ENCODE measurements around the gene LAMA5.

Gene LAMA5

GRCh38 chr20:62336775-62337557, 30.1 kb downstream of the LAMA5 start:
- no peaks in the 10 kb centered on the region for H3K9me2 ChIP-seq (replicated peaks; ENCODE audit: insufficient read depth, low read length)
- TF ChIP-seq EZH2phosphoT487 (IDR thresholded peaks at IDR 0.05; ENCODE audit: low read length): no peak
- TF ChIP-seq, protein P1, sequence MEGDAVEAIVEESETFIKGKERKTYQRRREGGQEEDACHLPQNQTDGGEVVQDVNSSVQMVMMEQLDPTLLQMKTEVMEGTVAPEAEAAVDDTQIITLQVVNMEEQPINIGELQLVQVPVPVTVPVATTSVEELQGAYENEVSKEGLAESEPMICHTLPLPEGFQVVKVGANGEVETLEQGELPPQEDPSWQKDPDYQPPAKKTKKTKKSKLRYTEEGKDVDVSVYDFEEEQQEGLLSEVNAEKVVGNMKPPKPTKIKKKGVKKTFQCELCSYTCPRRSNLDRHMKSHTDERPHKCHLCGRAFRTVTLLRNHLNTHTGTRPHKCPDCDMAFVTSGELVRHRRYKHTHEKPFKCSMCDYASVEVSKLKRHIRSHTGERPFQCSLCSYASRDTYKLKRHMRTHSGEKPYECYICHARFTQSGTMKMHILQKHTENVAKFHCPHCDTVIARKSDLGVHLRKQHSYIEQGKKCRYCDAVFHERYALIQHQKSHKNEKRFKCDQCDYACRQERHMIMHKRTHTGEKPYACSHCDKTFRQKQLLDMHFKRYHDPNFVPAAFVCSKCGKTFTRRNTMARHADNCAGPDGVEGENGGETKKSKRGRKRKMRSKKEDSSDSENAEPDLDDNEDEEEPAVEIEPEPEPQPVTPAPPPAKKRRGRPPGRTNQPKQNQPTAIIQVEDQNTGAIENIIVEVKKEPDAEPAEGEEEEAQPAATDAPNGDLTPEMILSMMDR (IDR thresholded peaks at IDR 0.05; ENCODE audit: low read length): no peak
- TF ChIP-seq EZH2 (optimal IDR thresholded peaks at IDR 0.05; ENCODE audit: low read depth, low read length): no peak
- H4K20me1 ChIP-seq (ENCODE audit: insufficient read depth, low read length): no peaks in the 10 kb centered on the region
- no peaks in the 10 kb centered on the region for H3K9me3 ChIP-seq (replicated peaks; ENCODE audit: insufficient read depth, low read length)
- no peak for DNase-seq
- H3K4me2 ChIP-seq (ENCODE audit: low read depth, low read length): peak overlapping the region; percentile 48
- peak overlapping the region; percentile 100 for H3K27ac ChIP-seq (ENCODE audit: low read length)
- peaks cover 48% of the 10 kb centered on the region for H3F3A ChIP-seq (ENCODE audit: insufficient read depth, low read length)
- H3K79me2 ChIP-seq (ENCODE audit: low read length): peaks cover 11% of the 10 kb centered on the region
- no peak overlapping the region; the same call in 1 of the 2 replicates for H3K4me3 ChIP-seq (ENCODE audit: low read length)
- no peaks in the 10 kb centered on the region for H3K27me3 ChIP-seq (replicated peaks; ENCODE audit: insufficient read depth, low read length)
- no peaks in the 10 kb centered on the region for H3K36me3 ChIP-seq (replicated peaks; ENCODE audit: insufficient read depth, low read length)
- no peak overlapping the region for H2AFZ ChIP-seq (ENCODE audit: low read length)
- peak overlapping the region; percentile 96 for H3K9ac ChIP-seq (ENCODE audit: low read length)
- H3K4me1 ChIP-seq (ENCODE audit: low read length): peaks cover 38% of the 10 kb centered on the region

GRCh38 chr20:62336329-62336728, 30.8 kb downstream of the LAMA5 start:
- Histone ChIP-seq H3K36me3 (replicated peaks; ENCODE audit: insufficient read depth, low read length) (no peaks in the 10 kb centered on the region), H3K4me2 (ENCODE audit: low read depth, low read length) (no peak overlapping the region), H3K4me3 (ENCODE audit: low read length) (no peak overlapping the region), H3K27ac (ENCODE audit: low read length) (peak overlapping the region; percentile 100), H3K27me3 (replicated peaks; ENCODE audit: insufficient read depth, low read length) (no peaks in the 10 kb centered on the region), H3K9me2 (replicated peaks; ENCODE audit: insufficient read depth, low read length) (no peaks in the 10 kb centered on the region), H2AFZ (ENCODE audit: low read length) (no peak overlapping the region), H3K4me1 (ENCODE audit: low read length) (peaks cover 35% of the 10 kb centered on the region), H4K20me1 (ENCODE audit: insufficient read depth, low read length) (no peaks in the 10 kb centered on the region), H3K9me3 (replicated peaks; ENCODE audit: insufficient read depth, low read length) (no peaks in the 10 kb centered on the region), H3K9ac (ENCODE audit: low read length) (no peak overlapping the region), H3K79me2 (ENCODE audit: low read length) (peaks cover 9% of the 10 kb centered on the region), H3F3A (ENCODE audit: insufficient read depth, low read length) (peaks cover 42% of the 10 kb centered on the region)
- TF ChIP-seq EZH2 (optimal IDR thresholded peaks at IDR 0.05; ENCODE audit: low read depth, low read length): no peak
- TF ChIP-seq, protein P1 (IDR thresholded peaks at IDR 0.05; ENCODE audit: low read length): no peak
- no peak for TF ChIP-seq EZH2phosphoT487 (IDR thresholded peaks at IDR 0.05; ENCODE audit: low read length)
- no peak for DNase-seq

GRCh38 chr20:62335532-62335931, 31.6 kb downstream of the LAMA5 start:
- Histone ChIP-seq H3K9me3 (replicated peaks; ENCODE audit: insufficient read depth, low read length) (no peaks in the 10 kb centered on the region), H3K36me3 (replicated peaks; ENCODE audit: insufficient read depth, low read length) (no peaks in the 10 kb centered on the region), H3K9ac (ENCODE audit: low read length) (no peak overlapping the region), H3K9me2 (replicated peaks; ENCODE audit: insufficient read depth, low read length) (no peaks in the 10 kb centered on the region), H3K4me3 (ENCODE audit: low read length) (no peak overlapping the region), H3K79me2 (ENCODE audit: low read length) (peaks cover 6% of the 10 kb centered on the region; the same call in 1 of the 2 replicates), H3K4me1 (ENCODE audit: low read length) (peaks cover 31% of the 10 kb centered on the region), H2AFZ (ENCODE audit: low read length) (no peak overlapping the region), H3F3A (ENCODE audit: insufficient read depth, low read length) (peaks cover 35% of the 10 kb centered on the region), H4K20me1 (ENCODE audit: insufficient read depth, low read length) (no peaks in the 10 kb centered on the region), H3K27ac (ENCODE audit: low read length) (no peak overlapping the region), H3K27me3 (replicated peaks; ENCODE audit: insufficient read depth, low read length) (no peaks in the 10 kb centered on the region), H3K4me2 (ENCODE audit: low read depth, low read length) (no peak overlapping the region)
- no peak for DNase-seq
- TF ChIP-seq EZH2phosphoT487 (IDR thresholded peaks at IDR 0.05; ENCODE audit: low read length): no peak
- TF ChIP-seq, protein P1 (IDR thresholded peaks at IDR 0.05; ENCODE audit: low read length): no peak
- TF ChIP-seq EZH2 (optimal IDR thresholded peaks at IDR 0.05; ENCODE audit: low read depth, low read length): no peak

All from MM.1S (cell line).